SJSA1 (cell line): ENCODE results near the gene SORCS3. TPM values are rescaled to one million over a fixed set of nuclear protein-coding genes. Genes with fewer than 3 reads are reported as not detected.
A peak's percentile ranks its signal among the peaks of the same experiment; 100 is the strongest.

ENCODE experiments used
- DNase-seq, 2 experiments: peaks; one replicate each; pipeline ENCODE4 v3.0.0-alpha.2; 2015 to 2020; ENCODE audit warnings: low spot score in 2 of 2, low read depth in 1 of 2
- H3K27ac ChIP-seq: fragments of 250-450 bp; sonication (Bioruptor Pico); 2 replicates; pipeline ENCODE4 v1.5.1; 2020; ENCODE audit warnings: mild to moderate bottlenecking, moderate library complexity
- H3K27me3 ChIP-seq: fragments of 250-450 bp; sonication (Bioruptor Pico); replicated peaks from 2 replicates; pipeline ENCODE4 v1.5.1; 2020; ENCODE audit warnings: mild to moderate bottlenecking, moderate library complexity
- H3K36me3 ChIP-seq: fragments of 250-450 bp; sonication (Bioruptor Pico); 2 replicates; pipeline ENCODE4 v1.5.1; 2020; ENCODE audit warnings: mild to moderate bottlenecking
- H3K4me1 ChIP-seq: fragments of 250-450 bp; sonication (Bioruptor Pico); replicated peaks from 2 replicates; pipeline ENCODE4 v1.6.1; 2021; ENCODE audit warnings: mild to moderate bottlenecking
- H3K4me3 ChIP-seq: fragments of 250-450 bp; sonication (Bioruptor Pico); 2 replicates; pipeline ENCODE4 v1.5.1; 2020; ENCODE audit warnings: mild to moderate bottlenecking
- H3K9me3 ChIP-seq: fragments of 250-450 bp; sonication (Bioruptor Pico); replicated peaks from 2 replicates; pipeline ENCODE4 v1.5.1; 2020; ENCODE audit warnings: mild to moderate bottlenecking
- total RNA-seq: library from RNA; depleted of rRNA; stranded (reverse); fragments of >200 nt; shearing (Covaris generic); gene quantifications from 2 replicates; pipeline ENCODE4 v1.2.3, GENCODE V29; 2014

The SORCS3 gene
- total RNA-seq, 1 experiment from 2014 or later: not detected

- Histone ChIP-seq H3K27ac (no peak overlapping the region), H3K4me1 (no peaks in the 10 kb centered on the region), H3K36me3 (no peaks in the 10 kb centered on the region), H3K9me3 (no peaks in the 10 kb centered on the region), H3K4me3 (no peak overlapping the region), H3K27me3 (no peaks in the 10 kb centered on the region)
- no peak for DNase-seq
These were observed 279.4 kb downstream of the SORCS3 start for GRCh38 chr10:104920476-104920875.

GRCh38 chr10:104921763-104922162 lies 280.7 kb downstream of the SORCS3 start:
- Histone ChIP-seq H3K9me3 (no peaks in the 10 kb centered on the region), H3K27ac (no peak overlapping the region), H3K36me3 (no peaks in the 10 kb centered on the region), H3K27me3 (no peaks in the 10 kb centered on the region), H3K4me1 (no peaks in the 10 kb centered on the region), H3K4me3 (no peak overlapping the region)
- DNase-seq: no peak

- no peaks in the 10 kb centered on the region for H3K9me3 ChIP-seq
- H3K36me3 ChIP-seq: no peaks in the 10 kb centered on the region
- no peak overlapping the region for H3K27ac ChIP-seq
- no peak for DNase-seq
- no peaks in the 10 kb centered on the region for H3K27me3 ChIP-seq
- H3K4me3 ChIP-seq: no peak overlapping the region
- H3K4me1 ChIP-seq: no peaks in the 10 kb centered on the region
These were observed 281.7 kb downstream of the SORCS3 start for GRCh38 chr10:104922810-104923209.

GRCh38 chr10:104923501-104923900 lies 282.4 kb downstream of the SORCS3 start:
- no peak for DNase-seq
- Histone ChIP-seq H3K4me3 (no peak overlapping the region), H3K9me3 (no peaks in the 10 kb centered on the region), H3K27me3 (no peaks in the 10 kb centered on the region), H3K27ac (no peak overlapping the region), H3K4me1 (no peaks in the 10 kb centered on the region), H3K36me3 (no peaks in the 10 kb centered on the region)

- Histone ChIP-seq H3K27ac (no peak overlapping the region), H3K9me3 (no peaks in the 10 kb centered on the region), H3K4me3 (no peak overlapping the region), H3K27me3 (no peaks in the 10 kb centered on the region), H3K36me3 (no peaks in the 10 kb centered on the region), H3K4me1 (no peaks in the 10 kb centered on the region)
- DNase-seq: no peak
These were observed 283.2 kb downstream of the SORCS3 start for GRCh38 chr10:104924101-104924795.

GRCh38 chr10:104925232-104925851 lies 284.3 kb downstream of the SORCS3 start:
- DNase-seq: peak in 1 of 2 experiments; percentile 1
- Histone ChIP-seq H3K4me3 (no peak overlapping the region), H3K27ac (no peak overlapping the region), H3K9me3 (no peaks in the 10 kb centered on the region), H3K36me3 (no peaks in the 10 kb centered on the region), H3K4me1 (no peaks in the 10 kb centered on the region), H3K27me3 (no peaks in the 10 kb centered on the region)

- H3K27me3 ChIP-seq: no peaks in the 10 kb centered on the region
- no peak for DNase-seq
- H3K27ac ChIP-seq: no peak overlapping the region
- no peaks in the 10 kb centered on the region for H3K4me1 ChIP-seq
- no peaks in the 10 kb centered on the region for H3K36me3 ChIP-seq
- H3K9me3 ChIP-seq: no peaks in the 10 kb centered on the region; the same call in 1 of the 2 replicates
- no peak overlapping the region for H3K4me3 ChIP-seq
These were observed 287.6 kb downstream of the SORCS3 start for GRCh38 chr10:104928734-104929133.

GRCh38 chr10:104931612-104932134 lies 290.6 kb downstream of the SORCS3 start:
- DNase-seq: no peak

GRCh38 chr10:104935656-104936055 lies 294.6 kb downstream of the SORCS3 start:
- DNase-seq: no peak
- no peaks in the 10 kb centered on the region for H3K4me1 ChIP-seq
- H3K27me3 ChIP-seq: no peaks in the 10 kb centered on the region
- peaks cover 4% of the 10 kb centered on the region for H3K9me3 ChIP-seq
- H3K36me3 ChIP-seq: no peaks in the 10 kb centered on the region
- no peak overlapping the region for H3K4me3 ChIP-seq
- H3K27ac ChIP-seq: no peak overlapping the region

More at GRCh38 chr10:104931612-104932134, 290.6 kb downstream of the SORCS3 start:
- H3K4me3 ChIP-seq: no peak overlapping the region
- H3K4me1 ChIP-seq: no peaks in the 10 kb centered on the region
- H3K27me3 ChIP-seq: no peaks in the 10 kb centered on the region
- H3K36me3 ChIP-seq: no peaks in the 10 kb centered on the region
- no peaks in the 10 kb centered on the region; the same call in 1 of the 2 replicates for H3K9me3 ChIP-seq
- H3K27ac ChIP-seq: no peak overlapping the region

- no peak for DNase-seq
- no peaks in the 10 kb centered on the region for H3K36me3 ChIP-seq
- no peak overlapping the region for H3K27ac ChIP-seq
These were observed 296.5 kb downstream of the SORCS3 start for GRCh38 chr10:104937567-104937966.

GRCh38 chr10:104938031-104938430 lies 296.9 kb downstream of the SORCS3 start:
- no peak for DNase-seq

More at GRCh38 chr10:104937567-104937966, 296.5 kb downstream of the SORCS3 start:
- Histone ChIP-seq H3K9me3 (peaks cover 6% of the 10 kb centered on the region), H3K4me3 (no peak overlapping the region), H3K27me3 (no peaks in the 10 kb centered on the region), H3K4me1 (no peaks in the 10 kb centered on the region)

GRCh38 chr10:104941662-104942061 lies 300.6 kb downstream of the SORCS3 start:
- no peak for DNase-seq
- Histone ChIP-seq H3K4me3 (no peak overlapping the region), H3K9me3 (peaks cover 6% of the 10 kb centered on the region), H3K36me3 (no peaks in the 10 kb centered on the region), H3K27me3 (no peaks in the 10 kb centered on the region), H3K27ac (no peak overlapping the region), H3K4me1 (no peaks in the 10 kb centered on the region)

More at GRCh38 chr10:104938031-104938430, 296.9 kb downstream of the SORCS3 start:
- Histone ChIP-seq H3K27ac (no peak overlapping the region), H3K9me3 (peaks cover 6% of the 10 kb centered on the region), H3K4me1 (no peaks in the 10 kb centered on the region), H3K27me3 (no peaks in the 10 kb centered on the region), H3K4me3 (no peak overlapping the region), H3K36me3 (no peaks in the 10 kb centered on the region)

- Histone ChIP-seq H3K4me1 (no peaks in the 10 kb centered on the region), H3K4me3 (no peak overlapping the region), H3K9me3 (no peaks in the 10 kb centered on the region; the same call in 1 of the 2 replicates), H3K27me3 (no peaks in the 10 kb centered on the region), H3K27ac (no peak overlapping the region), H3K36me3 (no peaks in the 10 kb centered on the region)
- DNase-seq: no peak
These were observed 306.2 kb downstream of the SORCS3 start for GRCh38 chr10:104947314-104947713.

- no peak for DNase-seq
- Histone ChIP-seq H3K36me3 (no peaks in the 10 kb centered on the region), H3K4me3 (no peak overlapping the region), H3K4me1 (no peaks in the 10 kb centered on the region), H3K27me3 (no peaks in the 10 kb centered on the region), H3K27ac (no peak overlapping the region), H3K9me3 (peaks cover 4% of the 10 kb centered on the region; the same call in 1 of the 2 replicates)
These were observed 316.2 kb downstream of the SORCS3 start for GRCh38 chr10:104957178-104957841.
